SKM-1 (cell line): ENCODE results near the gene CDC37.
"Not testable (repeated sequence)": the region's sequence is repeated elsewhere in the genome, so short reads cannot be mapped to it uniquely, and the experiment has no call there.

Experiments used
- DNase-seq: peaks from one replicate; lab custom pipeline; 2025; ENCODE audit not compliant: unreplicated experiment; lab: John Stamatoyannopoulos, UW

CDC37 gene

GRCh38 chr19:10419646-10420443 is 16.5 kb upstream of the CDC37 start:
- no peak for DNase-seq

DNA sequence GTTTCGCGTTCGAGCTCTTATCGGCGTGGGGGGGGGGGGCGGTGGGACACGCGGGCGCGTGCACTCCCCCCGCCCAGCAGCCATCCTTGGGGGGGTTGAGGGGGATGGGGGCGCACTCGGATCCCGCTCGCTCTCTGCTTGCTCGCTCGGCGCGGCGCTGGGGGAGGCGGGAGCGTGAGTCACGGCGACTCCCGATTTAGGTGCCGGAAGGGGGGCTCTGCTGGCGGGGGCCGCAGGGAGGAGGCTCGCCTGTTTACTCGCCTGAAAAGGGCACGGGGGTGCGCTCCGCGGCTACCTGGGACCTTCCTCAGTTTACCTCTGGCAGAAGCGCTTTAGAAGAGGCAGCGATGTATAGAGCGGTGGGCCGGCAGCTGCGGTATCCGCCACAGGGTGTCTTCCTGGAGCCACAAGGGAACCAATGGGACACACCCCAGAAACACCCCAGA is 15.9 kb upstream of the CDC37 start:
- DNase-seq: no peak

- no peak for DNase-seq
Observed at GRCh38 chr19:10418485-10419199, 15.3 kb upstream of the CDC37 start.

DNA sequence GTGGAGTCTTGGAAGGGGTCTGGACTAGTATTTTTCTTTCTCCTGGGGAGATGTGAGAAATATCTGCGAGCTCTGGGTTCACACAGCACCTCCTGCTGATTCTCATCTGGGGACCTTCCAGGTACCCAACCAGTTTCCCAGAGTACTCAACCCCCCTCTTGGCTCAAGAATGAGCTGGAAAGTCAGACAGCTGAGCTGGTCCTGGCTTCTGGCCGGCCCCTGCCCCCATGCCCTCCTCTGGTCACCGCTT is 14.8 kb upstream of the CDC37 start:
- DNase-seq: no peak

- DNase-seq: no peak
Observed at GRCh38 chr19:10417541-10418234, 14.3 kb upstream of the CDC37 start.

DNA sequence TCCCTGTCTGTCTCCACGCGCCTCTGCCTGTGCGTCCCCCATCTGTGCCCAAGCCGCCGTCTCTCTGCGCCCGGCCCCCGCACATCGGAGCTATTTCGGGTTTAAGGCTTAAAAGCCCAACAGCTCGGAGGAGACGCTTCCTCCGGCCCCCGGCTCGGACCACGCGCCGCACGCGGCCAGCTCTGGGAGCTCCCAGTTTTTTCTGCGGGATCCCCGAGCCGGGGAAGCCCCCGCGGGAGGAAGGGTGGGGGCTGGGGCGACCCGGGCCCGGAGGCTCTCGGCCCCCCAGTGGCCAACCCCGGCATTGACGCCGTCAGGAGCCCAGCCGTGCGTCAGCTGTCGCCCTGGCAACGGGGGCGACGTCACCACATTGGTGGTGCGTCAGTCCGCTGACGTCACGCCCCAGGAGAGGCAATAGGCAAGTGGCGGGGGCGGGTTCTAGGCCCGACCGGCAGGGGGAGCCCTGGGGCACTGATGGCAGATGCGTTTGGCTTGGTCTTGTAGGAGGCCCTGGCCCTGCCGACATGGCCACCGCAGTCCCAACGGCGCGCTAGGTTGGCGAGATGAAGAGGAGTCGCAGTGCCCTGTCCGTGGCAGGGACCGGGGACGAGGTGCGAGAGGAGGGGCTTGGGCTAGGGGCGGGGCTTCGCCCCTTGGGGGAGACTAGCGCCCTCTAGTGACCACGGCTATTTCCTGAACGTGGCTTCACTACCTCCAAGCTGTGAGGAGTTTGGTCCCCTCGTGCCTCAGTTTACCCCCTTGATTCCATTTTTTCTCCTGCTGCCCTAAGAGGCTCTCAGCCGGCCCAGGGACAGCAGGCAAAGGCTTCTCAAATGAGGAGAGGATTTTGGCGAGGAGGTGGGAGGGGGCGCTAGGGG is 13.3 kb upstream of the CDC37 start:
- DNase-seq: peak; percentile 94

DNA sequence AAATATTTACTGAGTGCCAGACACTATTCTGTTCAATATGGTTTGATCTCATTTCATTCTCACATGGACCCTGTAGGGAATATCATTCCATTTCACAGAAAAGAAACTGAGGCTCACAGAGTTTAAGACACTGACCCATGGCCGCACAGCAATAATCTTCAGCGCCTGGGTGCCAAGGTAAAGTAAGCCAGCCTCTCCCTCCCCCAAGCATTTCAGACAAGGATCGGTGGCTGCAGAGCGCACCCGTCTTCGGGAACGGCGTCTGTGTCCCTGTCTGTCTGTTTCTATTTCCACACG is 12.7 kb upstream of the CDC37 start:
- no peak for DNase-seq

DNA sequence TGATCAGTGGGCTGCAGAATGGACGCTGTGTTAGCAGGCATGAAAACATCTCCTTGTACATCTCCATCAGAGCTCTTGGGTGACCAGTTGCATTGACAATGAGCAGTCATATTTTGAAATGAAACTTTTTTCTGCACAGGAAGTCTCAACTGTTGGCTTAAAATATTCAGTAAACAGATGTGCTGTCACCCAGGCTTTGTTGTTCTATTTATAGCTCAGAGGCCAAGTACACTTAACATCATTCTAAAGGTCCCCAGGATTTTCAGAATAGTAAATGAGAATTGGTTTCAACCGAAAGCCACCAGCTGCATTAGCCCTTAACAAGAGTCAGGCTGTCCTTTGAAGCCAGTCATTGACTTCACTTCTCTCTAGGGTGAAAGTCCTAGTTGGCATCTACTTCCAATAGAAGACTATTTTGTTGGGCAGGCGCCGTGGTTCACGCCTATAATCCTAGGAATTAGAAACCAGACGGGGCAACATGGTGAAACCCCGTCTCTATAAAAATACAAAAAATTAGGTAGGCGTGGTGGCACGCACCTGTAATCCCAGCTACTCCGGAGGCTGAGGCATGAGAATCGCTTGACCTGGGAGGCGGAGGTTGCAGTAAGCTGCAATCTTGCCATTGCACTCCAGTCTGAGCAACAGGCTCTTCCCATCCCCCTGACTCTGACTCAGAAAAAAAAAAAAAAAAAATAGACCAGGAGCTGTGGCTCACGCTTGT is 9.1 kb upstream of the CDC37 start:
- no peak for DNase-seq

- not testable (repeated sequence) for DNase-seq
Observed at GRCh38 chr19:10411224-10411623, 7.9 kb upstream of the CDC37 start.

- no peak for DNase-seq
Observed at GRCh38 chr19:10408511-10409283, 5.4 kb upstream of the CDC37 start.

DNA sequence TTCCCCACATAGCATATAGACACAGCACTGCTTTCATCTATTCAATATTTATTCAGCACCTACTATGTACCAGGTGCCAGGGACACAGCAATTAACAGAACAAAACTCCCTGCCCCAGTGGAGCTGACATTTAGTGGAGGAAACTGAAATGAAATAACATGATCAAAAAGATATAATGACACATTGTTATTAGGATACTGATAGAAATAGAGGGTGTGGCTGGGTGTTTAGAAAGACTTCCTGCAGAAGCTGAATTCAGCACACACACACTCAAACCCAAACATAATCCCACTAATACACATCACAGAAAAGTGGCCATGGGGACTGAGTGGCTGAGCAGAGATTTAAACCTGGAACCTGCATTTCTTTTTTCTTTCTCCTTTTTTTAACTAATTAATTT is 3.8 kb upstream of the CDC37 start:
- no peak for DNase-seq

DNA sequence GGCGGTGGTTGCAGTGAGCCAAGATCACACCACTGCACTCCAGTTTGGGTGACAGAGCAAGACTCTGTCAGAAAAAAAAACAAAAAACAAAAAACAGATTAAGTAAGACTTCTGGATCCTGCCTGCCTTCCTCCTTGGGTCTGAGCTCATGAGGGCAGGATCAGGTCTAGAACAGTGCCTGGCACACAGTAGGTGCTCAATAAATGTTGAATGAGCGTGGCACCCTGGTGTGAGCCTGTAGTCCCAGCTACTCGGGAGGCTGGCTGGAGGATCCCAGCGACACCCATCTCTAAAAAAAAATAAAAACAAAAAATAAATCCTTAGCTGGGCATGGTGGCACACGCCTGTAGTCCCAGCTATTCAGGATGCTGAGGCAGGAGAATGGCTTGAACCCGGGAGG is 2.8 kb upstream of the CDC37 start:
- DNase-seq: no peak

DNA sequence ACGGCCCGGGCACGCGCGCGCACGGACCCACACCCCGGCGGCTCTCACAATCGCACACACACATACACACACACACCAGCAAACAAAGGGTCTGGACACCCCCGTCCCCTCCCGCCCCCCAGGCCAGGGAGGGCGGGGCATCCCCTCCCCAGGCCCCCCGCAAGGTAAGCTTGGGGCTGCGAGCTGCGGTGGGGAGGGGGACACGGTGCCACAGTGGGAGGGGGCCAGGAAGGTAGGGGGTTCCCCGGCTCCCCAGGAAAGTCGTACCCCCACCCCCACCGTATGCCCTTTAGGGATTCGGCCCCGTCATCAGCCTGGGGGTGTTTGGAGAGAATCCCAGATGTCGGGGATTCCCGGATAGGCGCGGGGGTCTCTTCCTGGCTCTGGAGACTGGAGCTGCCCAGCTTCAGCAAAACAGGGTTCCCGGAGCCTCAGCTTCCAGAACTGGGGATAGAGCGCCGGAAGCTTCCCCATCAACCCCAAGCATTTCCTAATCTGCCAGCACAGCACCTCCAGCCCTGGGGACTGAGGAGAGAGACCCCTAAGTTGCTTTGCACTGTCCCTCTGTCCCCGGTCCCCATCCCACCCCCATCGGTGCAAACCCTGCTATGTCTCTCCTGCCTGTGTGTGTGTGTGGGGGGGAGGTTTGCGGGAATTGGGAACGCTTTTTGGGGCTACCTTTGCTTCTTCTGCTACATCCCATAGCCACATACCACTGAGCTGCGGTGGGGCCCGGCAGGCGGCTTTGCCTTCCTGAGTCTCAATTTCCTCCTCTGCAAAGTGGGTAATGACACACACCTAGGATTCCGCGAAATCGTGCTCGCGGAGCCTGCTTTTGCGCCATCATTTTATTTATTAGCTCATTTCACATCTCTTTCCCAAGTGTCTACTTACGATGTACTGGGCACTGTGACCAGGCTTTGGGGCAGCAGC is 1.8 kb upstream of the CDC37 start:
- DNase-seq: no peak

GRCh38 chr19:10402441-10403038 is 802 bp downstream of the CDC37 start:
- DNase-seq: no peak

DNA sequence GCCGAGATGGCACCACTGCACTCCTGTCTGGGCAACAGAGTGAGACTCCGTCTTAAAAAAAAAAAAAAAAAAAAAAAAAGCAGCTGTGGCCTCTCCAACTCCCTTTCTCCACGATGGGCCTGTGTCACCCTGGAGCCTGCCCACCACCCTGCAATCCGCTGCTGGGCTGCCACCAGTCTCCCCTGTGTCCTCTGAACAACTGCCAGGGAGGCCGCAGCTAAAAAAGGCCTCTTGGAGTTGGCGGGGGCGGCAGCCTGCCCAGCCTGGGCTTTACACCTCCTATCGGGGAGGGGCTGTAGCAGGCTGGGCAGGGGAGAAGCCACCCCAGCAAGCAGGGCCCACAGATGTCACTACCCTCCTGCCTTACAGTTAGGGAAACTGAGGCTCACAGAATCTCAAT is 3.5 kb downstream of the CDC37 start:
- DNase-seq: no peak

- DNase-seq: not testable (repeated sequence)
Observed at GRCh38 chr19:10399340-10399739, 4.0 kb downstream of the CDC37 start.

- DNase-seq: no peak
Observed at GRCh38 chr19:10398819-10399218, 4.5 kb downstream of the CDC37 start.

DNA sequence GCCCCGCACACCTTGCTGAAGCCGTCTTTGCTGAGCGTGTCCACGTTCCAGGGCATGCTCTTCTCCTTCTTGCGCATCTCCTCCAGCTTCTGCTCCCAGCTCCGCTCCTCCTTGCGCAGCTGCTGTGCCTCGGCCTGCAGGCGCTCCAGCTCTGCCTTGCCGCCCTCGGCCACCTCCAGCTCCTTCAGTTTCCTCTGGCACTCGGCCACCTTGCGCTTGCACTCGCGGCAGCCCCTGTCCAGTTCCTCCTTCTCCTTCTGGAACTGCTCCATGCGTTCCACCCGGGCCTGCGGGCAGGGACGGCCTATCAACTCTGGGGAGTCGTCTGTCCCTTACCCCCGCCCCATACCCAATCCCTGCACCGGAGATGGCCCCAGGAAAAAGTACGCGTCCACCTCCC is 7.4 kb downstream of the CDC37 start:
- no peak for DNase-seq

DNA sequence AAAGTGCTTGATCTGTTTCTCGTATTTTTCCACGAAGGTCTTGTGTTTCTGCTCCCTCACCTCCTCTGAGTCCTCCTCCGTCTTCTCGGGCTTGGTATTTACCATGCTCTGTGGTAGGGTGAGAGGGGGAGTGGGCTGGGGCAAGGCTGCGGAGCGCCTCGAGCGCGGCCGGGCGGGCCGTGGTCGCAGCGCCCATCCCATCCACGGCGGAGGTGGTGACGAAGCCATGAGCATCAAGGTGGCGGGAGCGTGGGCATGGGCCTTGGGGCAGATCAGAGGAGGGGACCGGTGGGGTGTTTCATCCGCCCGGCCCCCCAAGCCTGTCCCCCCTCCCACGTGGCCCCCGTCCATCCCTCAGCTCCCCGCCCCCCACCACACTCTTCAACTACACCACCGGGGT is 7.9 kb downstream of the CDC37 start:
- DNase-seq: no peak
